Endothelial cell of umbilical vein (primary cell): ENCODE measurements around the gene CD40. TPM values are rescaled to one million over a fixed set of nuclear protein-coding genes. Genes with fewer than 3 reads are reported as not detected.
A peak's percentile ranks its signal among the peaks of the same experiment; 100 is the strongest.

Experiments
- BruUV-seq: library from RNA; stranded (reverse); fragments of 400-500 nt; replicated peaks from 2 replicates; lab custom pipeline; 2021; lab: Mats Ljungman, UMichigan
- CTCF ChIA-PET: fragments of 300-600, 350-600 bp; sonication (Branson Sonifier 250); formaldehyde crosslinking; loops from one replicate; lab custom pipeline; 2021; ENCODE audit warnings: antibody characterized with exemption, inconsistent platforms; lab: Charles Lee
- POLR2A ChIA-PET: fragments of 300-600, 350-600 bp; sonication (Branson Sonifier 250); formaldehyde crosslinking; loops from one replicate; lab custom pipeline; 2021; ENCODE audit warnings: antibody characterized with exemption, inconsistent platforms; lab: Charles Lee
- DNase-seq: peaks from one replicate; pipeline ENCODE4 v3.0.0-alpha.2; 2011; ENCODE audit warnings: low read depth, low spot score
- FAIRE-seq: peaks from 2 replicates; lab custom pipeline; 2011; peaks lifted over from hg19 to GRCh38; lab: Jason Lieb, UNC
- H2AFZ ChIP-seq: 2 replicates; pipeline ENCODE4 v1.6.0; 2012; ENCODE audit warnings: low read depth, low read length, control low read depth, inconsistent platforms
- H3K27ac ChIP-seq: 2 replicates; pipeline ENCODE4 v1.5.1; 2011; ENCODE audit warnings: low read depth, mild to moderate bottlenecking, control low read depth, low read length, moderate library complexity; ENCODE audit not compliant: insufficient read depth
- H3K27me3 ChIP-seq, 2 experiments: 2 replicates each; pipeline versions ENCODE4 v1.6.0 to v1.6.1; 2011; ENCODE audit warnings: low read length in 2 of 2, mixed read lengths in 1 of 2; ENCODE audit not compliant: control insufficient read depth in 2 of 2, insufficient read depth in 2 of 2
- H3K36me3 ChIP-seq, 2 experiments: 2 replicates in 1 of 2; 3 replicates in 1 of 2; pipeline ENCODE4 v1.5.1; 2011; ENCODE audit warnings: low read length in 2 of 2, mild to moderate bottlenecking in 1 of 2, moderate library complexity in 1 of 2; ENCODE audit not compliant: control insufficient read depth in 2 of 2, insufficient read depth in 2 of 2; ENCODE audit errors: extremely low read depth in 1 of 2
- H3K4me1 ChIP-seq: 3 replicates; pipeline ENCODE4 v1.5.1; 2011; ENCODE audit warnings: mild to moderate bottlenecking, low read length; ENCODE audit not compliant: control insufficient read depth, insufficient read depth; ENCODE audit errors: extremely low read depth
- H3K4me2 ChIP-seq: 2 replicates; pipeline ENCODE4 v1.6.1; 2011; ENCODE audit warnings: low read length, control low read depth, mixed read lengths; ENCODE audit not compliant: insufficient read depth
- H3K4me3 ChIP-seq, 3 experiments: fragments of 200-600 bp in 1 of 3; sonication (generic), shearing (Covaris generic) in 1 of 3; replicated peaks in 1 of 3; 2 replicates each; pipeline ENCODE4 v1.5.1; 2011 to 2016; ENCODE audit warnings: control low read depth in 3 of 3, low read length in 3 of 3, mild to moderate bottlenecking in 2 of 3, inconsistent platforms in 1 of 3, low read depth in 1 of 3, moderate library complexity in 1 of 3; ENCODE audit not compliant: insufficient read depth in 1 of 3
- H3K79me2 ChIP-seq: 2 replicates; pipeline ENCODE4 v1.6.0; 2012; ENCODE audit warnings: low read length, inconsistent platforms; ENCODE audit not compliant: control insufficient read depth, insufficient read depth
- H3K9ac ChIP-seq: replicated peaks from 2 replicates; pipeline ENCODE3; 2011; ENCODE audit warnings: low read length, control low read depth; ENCODE audit not compliant: insufficient read depth; ENCODE audit errors: extremely low read depth
- H3K9me1 ChIP-seq: replicated peaks from 3 replicates; pipeline ENCODE4 v1.6.0; 2011; ENCODE audit warnings: mild to moderate bottlenecking, low read length; ENCODE audit not compliant: control insufficient read depth, insufficient read depth; ENCODE audit errors: extremely low read depth
- H3K9me3 ChIP-seq: replicated peaks from 2 replicates; pipeline ENCODE4 v1.5.1; 2012; ENCODE audit warnings: low read length, inconsistent platforms; ENCODE audit not compliant: control insufficient read depth, insufficient read depth
- H4K20me1 ChIP-seq: replicated peaks from 2 replicates; pipeline ENCODE3; 2011; ENCODE audit warnings: mild to moderate bottlenecking, low read length; ENCODE audit not compliant: control insufficient read depth, insufficient read depth; ENCODE audit errors: extremely low read depth
- EZH2 ChIP-seq: IDR thresholded peaks from 2 replicates; pipeline ENCODE4 v1.6.1; 2012; ENCODE audit warnings: borderline replicate concordance, low read depth, mild to moderate bottlenecking, moderate library complexity, low read length, inconsistent platforms; ENCODE audit not compliant: severe bottlenecking
- FOS ChIP-seq: IDR thresholded peaks from 2 replicates; pipeline ENCODE4 v1.6.1; 2011; ENCODE audit warnings: mild to moderate bottlenecking, low read length, moderate library complexity, borderline replicate concordance; ENCODE audit not compliant: insufficient read depth
- GATA2 ChIP-seq: IDR thresholded peaks from 2 replicates; pipeline ENCODE4 v1.7.0; 2011; ENCODE audit warnings: low read depth, mild to moderate bottlenecking, moderate library complexity, mixed read lengths, low read length; ENCODE audit not compliant: insufficient read length, insufficient read depth
- JUN ChIP-seq: IDR thresholded peaks from 2 replicates; pipeline ENCODE4 v1.6.1; 2011; ENCODE audit warnings: borderline replicate concordance, low read depth; ENCODE audit not compliant: insufficient read length, insufficient read depth
- MYC ChIP-seq: IDR thresholded peaks from one replicate; pipeline ENCODE4 v1.6.1; 2011; ENCODE audit warnings: mild to moderate bottlenecking, low read depth, low read length
- POLR2A ChIP-seq: IDR thresholded peaks from 2 replicates; pipeline ENCODE4 v1.6.1; 2012; ENCODE audit warnings: low read depth, mild to moderate bottlenecking, control low read depth, low read length
- POLR2AphosphoS5 ChIP-seq: IDR thresholded peaks from 2 replicates; pipeline ENCODE4 v1.6.1; 2012; ENCODE audit warnings: low read depth, mild to moderate bottlenecking, control low read depth, low read length, moderate library complexity; ENCODE audit not compliant: insufficient read depth
- dilution Hi-C: fragments of 300-500 bp; cut with MboI; formaldehyde crosslinking; loops from one replicate; pipeline ENCODE4 v1.15.0; 2019; ENCODE audit warnings: low sequenced_read_pairs; ENCODE audit not compliant: extremely low pct_ligation_motif_present
- intact Hi-C: fragments of 100-400 bp; cut with micrococcal nuclease; formaldehyde crosslinking; loops from one replicate; pipeline ENCODE4 v1.10.0; 2022
- polyA plus RNA-seq, 4 experiments: library from polyadenylated mRNA; depleted of rRNA in 3 of 4; stranded (reverse) in 3 of 4; unstranded in 1 of 4; fragments of >200 nt; gene quantifications; 2 replicates each; pipeline versions ENCODE4 v1.2.1 to v1.2.3, GENCODE V29; 2011 to 2012; ENCODE audit warnings: missing spikeins in 1 of 4
- total RNA-seq: library from RNA; stranded (reverse); gene quantifications from 2 replicates; pipeline ENCODE4 v1.2.3, GENCODE V29; 2021
- TF ChIP-seq, protein P1 (sequence below), 2 donors: IDR thresholded peaks; 1 replicate in 1 of 2; 2 replicates in 1 of 2; pipeline ENCODE4 v1.5.1; 2011; ENCODE audit warnings: low read length in 2 of 2, mild to moderate bottlenecking in 2 of 2, moderate library complexity in 2 of 2, control low read depth in 1 of 2, inconsistent platforms in 1 of 2, low read depth in 1 of 2; ENCODE audit not compliant: insufficient read depth in 1 of 2; ENCODE audit errors: extremely low read depth in 1 of 2
- TF ChIP-seq, protein P2 (sequence below): IDR thresholded peaks from 2 replicates; pipeline ENCODE4 v1.6.1; 2011; ENCODE audit not compliant: insufficient read depth, insufficient read length

The CD40 gene
- total and polyA plus RNA-seq, 2 donors (not counting 3 experiments of a cell fraction or from before 2014, with no cell fraction given): 36.6 to 38.3 TPM

DNA sequence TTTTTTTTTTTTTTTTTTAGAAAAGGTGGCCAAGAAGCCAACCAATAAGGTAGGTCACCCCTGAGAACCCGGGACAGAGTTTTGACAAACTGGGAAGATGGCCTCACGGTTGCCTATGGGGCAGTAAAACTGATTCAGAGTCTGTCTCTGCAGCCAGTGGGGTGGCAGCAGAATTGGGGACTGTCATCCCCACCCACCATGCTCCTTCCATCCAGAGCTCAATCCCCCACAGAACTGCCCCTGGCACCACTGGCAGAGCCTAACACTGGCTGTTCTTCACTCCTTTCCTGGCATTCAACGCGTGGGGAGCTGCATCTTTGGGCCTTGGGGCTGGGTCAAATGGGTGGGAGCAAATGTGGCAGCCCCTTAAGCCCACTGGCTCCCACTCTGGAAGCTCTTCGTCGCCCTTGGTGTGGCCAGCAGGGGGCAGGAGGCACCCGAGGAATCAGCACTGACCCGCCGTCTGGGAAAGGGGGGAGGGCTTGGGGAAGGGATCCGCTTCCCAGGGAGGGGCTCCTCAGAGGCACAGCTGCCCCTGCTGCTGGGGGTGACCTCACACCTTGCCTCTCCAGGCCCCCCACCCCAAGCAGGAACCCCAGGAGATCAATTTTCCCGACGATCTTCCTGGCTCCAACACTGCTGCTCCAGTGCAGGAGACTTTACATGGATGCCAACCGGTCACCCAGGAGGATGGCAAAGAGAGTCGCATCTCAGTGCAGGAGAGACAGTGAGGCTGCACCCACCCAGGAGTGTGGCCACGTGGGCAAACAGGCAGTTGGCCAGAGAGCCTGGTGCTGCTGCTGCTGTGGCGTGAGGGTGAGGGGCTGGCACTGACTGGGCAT lies 10.4 kb downstream of the CD40 start:
- Histone ChIP-seq H3K4me2 (no peak overlapping the region), H3K27ac (no peak overlapping the region), H3K9me3 (no peaks in the 10 kb centered on the region), H4K20me1 (no peaks in the 10 kb centered on the region), H3K9me1 (no peaks in the 10 kb centered on the region), H2AFZ (no peak overlapping the region), H3K4me3 (no peak overlapping the region), H3K27me3 (peaks cover 6 to 9% of the 10 kb centered on the region in 2 experiments), H3K79me2 (no peaks in the 10 kb centered on the region), H3K9ac (no peak overlapping the region), H3K36me3 (peaks cover 0 to 6% of the 10 kb centered on the region in 2 experiments), H3K4me1 (peaks cover 3% of the 10 kb centered on the region)
- FAIRE-seq (no peak), DNase-seq (peak; percentile 30)
- no TSS peak for BruUV-seq
- no peak for TF ChIP-seq POLR2AphosphoS5
- TF ChIP-seq, protein P1, sequence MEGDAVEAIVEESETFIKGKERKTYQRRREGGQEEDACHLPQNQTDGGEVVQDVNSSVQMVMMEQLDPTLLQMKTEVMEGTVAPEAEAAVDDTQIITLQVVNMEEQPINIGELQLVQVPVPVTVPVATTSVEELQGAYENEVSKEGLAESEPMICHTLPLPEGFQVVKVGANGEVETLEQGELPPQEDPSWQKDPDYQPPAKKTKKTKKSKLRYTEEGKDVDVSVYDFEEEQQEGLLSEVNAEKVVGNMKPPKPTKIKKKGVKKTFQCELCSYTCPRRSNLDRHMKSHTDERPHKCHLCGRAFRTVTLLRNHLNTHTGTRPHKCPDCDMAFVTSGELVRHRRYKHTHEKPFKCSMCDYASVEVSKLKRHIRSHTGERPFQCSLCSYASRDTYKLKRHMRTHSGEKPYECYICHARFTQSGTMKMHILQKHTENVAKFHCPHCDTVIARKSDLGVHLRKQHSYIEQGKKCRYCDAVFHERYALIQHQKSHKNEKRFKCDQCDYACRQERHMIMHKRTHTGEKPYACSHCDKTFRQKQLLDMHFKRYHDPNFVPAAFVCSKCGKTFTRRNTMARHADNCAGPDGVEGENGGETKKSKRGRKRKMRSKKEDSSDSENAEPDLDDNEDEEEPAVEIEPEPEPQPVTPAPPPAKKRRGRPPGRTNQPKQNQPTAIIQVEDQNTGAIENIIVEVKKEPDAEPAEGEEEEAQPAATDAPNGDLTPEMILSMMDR (IDR thresholded peaks at IDR 0.05; ENCODE audit: extremely low read depth in 1 of 2, insufficient read depth in 1 of 2, low read depth in 1 of 2, low read length in 2 of 2): peak; percentile 61 to 82
- ChIA-PET POLR2A (no interaction called here), CTCF (interaction anchor here (0.6 to 6.2 kb wide), 41 partner anchors 10 to 357 kb away, joined by 3 to 77 read pairs (median 4); partner anchors contain the start of gene ELMO2)
- dilution Hi-C loops: no loop called here
- intact Hi-C loops: no loop called here

DNA sequence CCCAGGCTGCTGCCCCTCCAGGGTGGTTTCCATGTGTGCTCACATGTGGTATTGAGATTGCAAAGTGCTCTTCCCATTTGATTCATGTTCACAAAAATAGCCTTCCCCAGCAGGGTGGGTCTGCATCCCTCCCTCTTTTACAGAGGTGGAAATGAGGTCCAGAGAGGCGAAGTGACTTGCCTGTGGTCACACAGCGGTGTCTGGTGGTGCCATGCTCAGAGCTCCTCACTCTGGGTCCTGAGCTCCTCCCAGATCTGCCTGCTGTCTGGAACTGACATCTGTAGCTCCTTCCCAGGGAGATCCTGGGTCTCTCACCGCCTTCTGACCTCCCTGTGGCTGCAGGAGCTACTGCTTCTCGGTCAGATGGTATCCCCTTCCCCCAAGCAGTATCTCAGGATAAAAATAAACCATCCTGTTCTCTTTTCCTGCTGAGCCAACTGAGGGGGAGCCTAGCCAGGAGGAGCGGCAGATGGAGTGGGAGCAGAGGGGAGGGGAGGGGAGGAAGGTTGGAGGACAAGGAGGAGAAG lies 11.9 kb downstream of the CD40 start:
- Histone ChIP-seq H3K9ac (no peak overlapping the region), H3K79me2 (no peaks in the 10 kb centered on the region), H3K27ac (no peak overlapping the region), H3K9me1 (no peaks in the 10 kb centered on the region), H3K36me3 (peaks cover 0 to 3% of the 10 kb centered on the region in 2 experiments), H3K27me3 (peaks cover 7 to 9% of the 10 kb centered on the region in 2 experiments), H3K4me2 (no peak overlapping the region), H3K9me3 (no peaks in the 10 kb centered on the region), H3K4me1 (peaks cover 3% of the 10 kb centered on the region), H4K20me1 (no peaks in the 10 kb centered on the region), H3K4me3 (no peak overlapping the region), H2AFZ (no peak overlapping the region)
- FAIRE-seq (no peak), DNase-seq (no peak)
- dilution Hi-C loops: no loop called here
- intact Hi-C loops: loop anchor here (5.0 kb wide), 1 partner anchor 232 kb away; no protein-coding TSS in a partner anchor
- ChIA-PET POLR2A (no interaction called here), CTCF (interaction anchor here (0.8 to 6.2 kb wide), 10 partner anchors 10 to 308 kb away, joined by 3 to 77 read pairs (median 4); partner anchors contain the start of gene ELMO2)
- BruUV-seq: no TSS peak
- TF ChIP-seq, protein P1 (IDR thresholded peaks at IDR 0.05; ENCODE audit: extremely low read depth in 1 of 2, insufficient read depth in 1 of 2, low read depth in 1 of 2, low read length in 2 of 2): no peak
- TF ChIP-seq, protein P2, sequence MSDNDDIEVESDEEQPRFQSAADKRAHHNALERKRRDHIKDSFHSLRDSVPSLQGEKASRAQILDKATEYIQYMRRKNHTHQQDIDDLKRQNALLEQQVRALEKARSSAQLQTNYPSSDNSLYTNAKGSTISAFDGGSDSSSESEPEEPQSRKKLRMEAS: no peak
- TF ChIP-seq POLR2A (no peak), MYC (no peak), JUN (no peak), POLR2AphosphoS5 (no peak), FOS (no peak), EZH2 (no peak), GATA2 (no peak)
